ENCODE measurements around the gene CERCAM. TPM values are rescaled to one million over a fixed set of nuclear protein-coding genes. Genes with fewer than 3 reads are reported as not detected.
"Not testable (repeated sequence)": the region's sequence is repeated elsewhere in the genome, so short reads cannot be mapped to it uniquely, and the experiment has no call there.

The CERCAM gene
- total RNA-seq, 1 donor from 2014 or later: 43.6 TPM

DNA sequence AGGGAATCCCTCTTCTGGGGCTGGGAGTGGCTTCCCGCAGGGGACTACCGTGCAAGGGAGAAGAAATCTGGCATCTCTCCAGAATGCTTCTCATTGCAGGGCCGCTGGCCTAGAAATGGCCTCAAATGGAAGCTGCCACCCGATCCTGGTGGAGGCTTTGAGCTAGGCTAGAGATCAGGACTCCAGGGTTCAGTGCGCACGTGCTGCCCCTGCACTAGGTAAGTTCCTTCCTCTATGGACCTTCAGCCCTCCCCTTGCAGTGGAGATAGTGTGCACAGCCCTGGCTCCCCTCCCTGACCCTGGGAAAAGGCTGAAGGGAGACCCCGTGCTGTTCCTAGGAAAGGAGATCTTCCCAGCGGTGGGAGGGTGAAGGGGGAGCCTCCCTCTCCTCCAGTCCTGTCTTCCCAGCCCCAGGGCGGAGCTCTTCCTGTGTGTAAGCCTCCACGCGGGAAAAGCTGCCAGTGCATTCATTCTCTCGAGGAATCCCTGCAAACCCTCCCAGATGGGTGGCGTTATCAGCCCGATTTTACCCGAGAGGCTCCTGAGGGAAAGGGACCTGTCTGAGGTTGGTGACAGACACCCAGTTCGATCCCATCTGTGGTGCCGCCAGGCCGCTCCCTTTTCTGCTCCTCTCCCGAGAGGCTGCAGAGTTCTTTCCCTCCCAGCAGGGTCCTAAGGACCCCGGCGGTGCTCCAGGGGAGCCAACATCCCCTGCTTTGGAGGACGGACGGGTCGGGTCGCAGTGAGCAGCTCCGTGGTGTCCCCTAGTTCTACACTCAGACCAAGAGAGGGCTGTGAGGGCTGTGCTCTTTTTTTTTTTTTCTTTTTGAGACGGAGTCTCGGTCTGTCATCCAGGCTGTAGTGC is 1.4 kb upstream of the CERCAM start:
- DNase-seq (ENCODE audit: low read depth): peak; percentile 37

DNA sequence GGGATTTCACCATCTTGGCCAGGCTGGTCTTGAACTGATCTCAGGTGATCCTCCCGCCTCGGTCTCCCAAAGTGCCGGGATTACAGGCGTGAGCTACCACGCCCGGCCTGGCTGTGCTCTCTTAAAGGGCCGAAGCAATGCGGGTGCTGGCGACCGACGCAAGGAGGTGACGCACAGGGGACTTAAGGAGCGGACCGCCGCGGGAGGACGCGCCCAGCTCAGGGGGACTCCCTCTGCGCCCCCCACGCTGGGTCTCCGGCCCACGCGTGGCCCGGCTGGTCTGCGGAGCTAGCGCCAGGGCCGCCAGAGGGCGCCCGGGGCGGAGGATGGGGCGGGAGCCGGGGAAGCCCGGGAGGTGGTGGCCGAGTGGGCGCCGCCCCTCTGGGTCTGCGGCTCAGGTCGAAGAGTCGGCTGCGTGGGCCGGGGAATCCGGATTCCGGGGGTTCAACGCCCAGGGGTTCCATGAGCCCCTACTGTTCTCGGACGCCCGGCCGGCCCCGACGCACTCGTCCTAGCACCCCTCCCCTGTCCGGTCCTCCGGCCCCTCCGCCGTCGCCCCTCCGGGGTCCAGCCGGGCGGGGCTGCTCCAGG is 502 bp upstream of the CERCAM start:
- peak; percentile 76 for DNase-seq (ENCODE audit: low read depth)

DNA sequence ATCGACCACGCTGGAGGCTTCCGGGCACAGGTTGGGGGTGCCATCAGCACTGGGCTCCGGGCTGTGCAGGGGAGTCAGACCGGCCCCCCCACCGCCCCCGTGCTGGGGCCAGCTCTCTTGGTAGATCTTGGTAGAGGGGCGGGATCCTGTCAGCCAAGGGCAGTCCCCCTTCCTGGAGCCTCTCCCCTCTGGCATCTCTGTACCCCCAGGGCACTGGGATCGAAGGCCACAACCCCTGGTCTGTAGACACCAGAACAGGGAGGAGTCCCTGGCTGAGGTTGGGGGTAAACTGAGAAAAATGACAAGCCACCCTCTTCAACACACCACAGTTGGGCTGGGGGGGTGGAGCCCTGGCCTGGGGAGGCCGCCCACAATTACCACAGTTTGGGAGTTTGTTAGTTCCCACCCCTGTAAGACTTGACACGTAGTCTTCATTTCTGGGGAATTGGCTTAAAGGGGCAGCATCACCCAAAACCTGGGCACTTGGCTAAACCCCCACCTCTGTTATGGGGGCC is 882 bp downstream of the CERCAM start:
- peak; percentile 29 for DNase-seq (ENCODE audit: low read depth)

DNA sequence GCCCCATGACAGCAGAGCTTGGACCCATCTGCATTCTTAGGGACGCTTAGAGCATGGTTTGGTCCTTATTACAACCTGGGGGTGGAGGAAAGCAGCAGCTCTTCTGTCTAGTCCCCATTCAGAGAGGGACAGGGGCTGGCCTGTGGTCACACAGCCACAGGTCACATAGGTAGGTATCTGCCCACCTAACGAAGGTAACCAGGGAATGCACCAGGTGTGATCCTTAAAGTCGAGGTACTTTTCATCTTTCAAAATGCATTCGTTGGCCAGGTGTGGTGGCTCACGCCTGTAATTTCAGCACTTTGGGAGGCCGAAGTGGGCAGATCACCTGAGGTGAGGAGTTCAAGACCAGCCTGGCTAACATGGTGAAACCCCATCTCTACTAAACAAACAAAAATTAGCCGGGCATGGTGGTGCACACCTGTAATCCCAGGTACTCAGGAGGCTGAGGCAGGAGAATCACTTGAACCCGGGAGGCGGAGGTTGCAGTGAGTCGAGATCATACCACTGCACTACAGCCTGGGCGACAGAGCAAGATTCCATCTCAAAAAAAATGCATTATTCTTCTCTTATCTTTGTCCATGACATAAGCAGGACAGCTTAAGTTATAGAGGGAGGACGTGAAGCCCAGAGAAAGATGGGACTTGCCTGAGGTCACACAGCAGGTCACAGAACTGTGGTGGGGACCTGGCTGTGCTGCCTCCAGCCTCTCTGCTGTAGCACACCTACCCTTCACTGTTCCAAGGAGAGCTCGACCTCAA is 1.5 kb downstream of the CERCAM start:
- not testable (repeated sequence) for DNase-seq (ENCODE audit: low read depth)

DNA sequence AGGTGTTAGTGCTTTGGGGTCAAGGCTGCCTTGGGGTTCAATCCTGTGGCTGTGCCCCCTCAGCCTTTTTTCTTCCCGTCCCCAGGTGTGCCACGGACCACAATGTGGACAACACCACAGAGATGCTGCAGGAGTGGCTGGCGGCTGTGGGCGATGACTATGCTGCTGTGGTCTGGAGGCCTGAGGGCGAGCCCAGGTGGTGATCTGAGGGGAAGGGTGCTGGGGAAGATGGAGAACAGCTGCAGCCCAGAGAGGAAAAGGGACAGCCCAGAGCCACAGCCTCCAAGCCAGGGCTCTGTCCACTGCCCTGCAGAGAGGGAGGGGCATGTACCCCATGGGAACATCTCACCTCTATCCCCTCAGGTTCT is 2.1 kb downstream of the CERCAM start:
- DNase-seq (ENCODE audit: low read depth): peak; percentile 76

DNA sequence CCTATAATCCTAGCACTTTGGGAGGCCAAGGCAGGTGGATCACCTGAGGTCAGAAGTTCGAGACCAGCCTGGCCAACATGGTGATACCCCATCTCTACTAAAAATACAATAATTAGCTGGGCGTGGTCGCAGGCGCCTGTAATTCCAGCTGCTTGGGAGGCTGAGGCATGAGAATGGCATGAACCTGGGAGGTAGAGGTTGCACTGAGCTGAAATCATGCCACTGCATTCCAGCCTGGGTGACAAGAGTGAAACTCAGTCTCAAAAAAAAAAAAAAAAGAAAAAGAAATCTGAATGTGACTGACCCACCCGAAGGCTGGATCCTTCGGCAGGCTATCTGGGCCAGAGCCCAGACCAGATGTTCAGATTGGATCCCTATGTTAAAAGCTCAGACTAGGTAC is 2.7 kb downstream of the CERCAM start:
- not testable (repeated sequence) for DNase-seq (ENCODE audit: low read depth)

DNA sequence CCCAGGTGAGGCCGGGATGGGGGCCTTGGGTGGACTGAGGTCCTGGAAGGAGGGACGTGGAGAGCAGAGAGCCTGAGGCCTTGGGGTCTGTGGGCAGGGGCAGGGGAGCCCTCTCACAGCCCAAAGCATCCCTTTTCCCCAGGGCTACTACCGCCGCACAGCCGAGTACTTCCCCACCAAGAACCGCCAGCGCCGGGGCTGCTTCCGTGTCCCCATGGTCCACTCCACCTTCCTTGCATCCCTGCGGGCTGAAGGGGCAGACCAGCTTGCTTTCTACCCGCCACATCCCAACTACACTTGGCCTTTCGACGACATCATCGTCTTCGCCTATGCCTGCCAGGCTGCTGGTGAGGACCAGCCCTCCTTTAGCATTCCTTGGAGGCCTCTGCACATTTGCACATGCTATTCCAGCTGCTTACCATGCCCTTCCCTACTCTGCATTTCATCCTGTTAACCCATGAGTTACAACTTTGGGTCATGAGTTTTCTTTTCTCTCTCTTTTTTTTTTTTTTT is 3.7 kb downstream of the CERCAM start:
- DNase-seq (ENCODE audit: low read depth): no peak

DNA sequence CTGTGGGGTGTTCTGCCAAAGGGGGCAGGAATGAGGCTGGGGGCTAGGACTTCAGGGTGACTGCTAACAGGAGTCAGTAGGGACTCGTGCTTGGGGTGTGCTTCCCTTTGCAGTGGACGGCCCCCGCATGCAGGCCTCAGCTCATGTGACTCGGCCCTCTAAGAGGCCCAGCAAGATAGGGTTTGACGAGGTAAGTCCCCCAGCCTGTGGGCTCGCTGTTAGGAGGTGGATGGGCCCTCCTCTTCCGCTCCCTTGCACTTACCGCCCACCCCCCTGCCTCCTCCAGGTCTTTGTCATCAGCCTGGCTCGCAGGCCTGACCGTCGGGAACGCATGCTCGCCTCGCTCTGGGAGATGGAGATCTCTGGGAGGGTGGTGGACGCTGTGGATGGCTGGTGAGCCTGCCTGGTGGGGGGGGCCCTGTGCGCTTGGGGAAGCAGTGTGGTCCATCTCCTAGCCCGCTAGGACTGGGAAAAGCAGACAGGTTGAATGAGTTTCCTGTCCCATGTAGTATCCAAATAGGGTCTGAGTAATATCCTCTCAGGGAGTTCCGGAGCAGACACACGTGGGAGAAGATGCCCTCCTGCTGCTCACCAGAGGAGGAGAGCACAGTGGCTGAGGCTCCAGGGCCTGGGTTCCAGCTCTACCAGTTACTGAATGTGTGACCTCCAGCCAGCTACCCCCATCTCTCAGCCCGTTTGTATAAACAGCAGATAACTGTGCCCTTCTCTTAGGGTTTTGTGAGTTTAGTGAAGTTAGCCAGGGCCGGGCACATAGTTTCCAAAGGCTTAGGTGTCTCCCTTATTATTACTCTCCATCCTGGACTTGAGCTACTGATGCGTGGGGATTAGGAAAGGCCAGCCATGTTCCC is 8.2 kb downstream of the CERCAM start:
- no peak for DNase-seq (ENCODE audit: low read depth)

DNA sequence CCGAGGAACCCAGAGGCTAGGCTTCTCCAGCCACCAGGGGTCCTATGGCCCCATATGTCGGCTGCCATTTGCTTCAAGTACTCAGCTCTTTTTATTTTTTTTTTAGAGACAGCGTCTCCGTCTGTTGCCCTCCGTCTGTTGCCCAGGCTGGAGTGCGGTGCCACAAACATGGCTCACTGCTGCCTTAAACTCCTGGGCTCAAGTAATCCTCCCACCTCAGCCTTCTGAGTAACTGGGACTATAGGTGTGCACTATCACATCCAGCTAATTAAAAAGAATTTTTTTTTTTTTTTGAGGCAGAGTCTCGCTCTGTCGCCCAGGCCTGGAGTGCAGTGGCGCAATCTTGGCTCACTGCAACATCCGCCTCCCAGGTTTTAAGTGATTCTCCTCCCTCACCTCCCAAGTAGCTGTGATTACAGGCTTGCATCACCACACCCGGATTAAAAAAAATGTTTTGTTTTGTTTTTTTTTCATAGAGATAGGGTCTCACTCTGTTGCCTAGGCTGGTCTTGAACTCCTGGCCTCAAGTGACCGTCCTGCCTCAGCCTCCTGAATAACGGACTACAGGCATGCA is 8.9 kb downstream of the CERCAM start:
- DNase-seq (ENCODE audit: low read depth): no peak

DNA sequence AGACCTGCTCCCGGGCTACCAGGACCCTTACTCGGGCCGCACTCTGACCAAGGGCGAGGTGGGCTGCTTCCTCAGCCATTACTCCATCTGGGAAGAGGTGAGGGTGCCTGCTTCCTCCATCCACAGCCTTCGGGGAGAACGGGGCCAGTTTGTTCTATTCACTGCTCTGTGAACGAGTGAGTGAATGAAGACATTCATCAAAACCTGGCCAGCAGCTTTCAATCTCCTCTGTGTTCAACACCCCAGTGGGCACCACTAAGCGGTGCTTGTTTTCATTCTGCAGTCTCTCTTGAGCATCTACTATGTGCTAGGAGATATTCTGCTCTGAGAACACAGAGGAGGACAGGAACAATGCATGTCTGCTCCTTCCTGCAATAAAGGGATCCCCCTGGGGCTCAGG is 10.6 kb downstream of the CERCAM start:
- no peak for DNase-seq (ENCODE audit: low read depth)

DNA sequence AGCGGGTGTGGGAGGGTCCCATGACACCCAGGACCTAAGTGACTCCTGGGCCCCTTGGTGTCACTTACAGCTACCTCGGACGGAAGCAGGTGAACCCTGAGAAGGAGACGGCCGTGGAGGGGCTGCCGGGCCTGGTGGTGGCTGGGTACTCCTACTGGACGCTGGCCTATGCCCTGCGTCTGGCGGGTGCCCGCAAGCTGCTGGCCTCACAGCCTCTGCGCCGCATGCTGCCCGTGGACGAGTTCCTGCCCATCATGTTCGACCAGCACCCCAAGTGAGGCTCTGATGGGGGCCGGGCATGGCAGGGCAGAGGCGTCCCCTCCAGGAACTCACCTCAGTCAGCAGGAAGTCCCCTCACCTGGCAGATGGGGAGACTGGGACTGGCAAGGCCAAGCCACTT is 13.7 kb downstream of the CERCAM start:
- no peak for DNase-seq (ENCODE audit: low read depth)

DNA sequence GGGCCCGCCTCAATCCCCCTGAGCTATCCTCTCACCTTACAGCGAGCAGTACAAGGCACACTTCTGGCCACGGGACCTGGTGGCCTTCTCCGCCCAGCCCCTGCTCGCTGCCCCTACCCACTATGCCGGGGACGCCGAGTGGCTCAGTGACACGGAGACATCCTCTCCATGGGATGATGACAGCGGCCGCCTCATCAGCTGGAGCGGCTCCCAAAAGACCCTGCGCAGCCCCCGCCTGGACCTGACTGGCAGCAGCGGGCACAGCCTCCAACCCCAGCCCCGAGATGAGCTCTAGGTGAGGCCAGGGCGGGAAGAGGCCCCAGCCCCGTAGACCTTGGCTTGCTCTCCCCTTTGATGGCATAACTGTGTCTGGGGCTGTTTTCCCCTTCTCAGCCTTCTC is 15.0 kb downstream of the CERCAM start:
- DNase-seq (ENCODE audit: low read depth): no peak

DNA sequence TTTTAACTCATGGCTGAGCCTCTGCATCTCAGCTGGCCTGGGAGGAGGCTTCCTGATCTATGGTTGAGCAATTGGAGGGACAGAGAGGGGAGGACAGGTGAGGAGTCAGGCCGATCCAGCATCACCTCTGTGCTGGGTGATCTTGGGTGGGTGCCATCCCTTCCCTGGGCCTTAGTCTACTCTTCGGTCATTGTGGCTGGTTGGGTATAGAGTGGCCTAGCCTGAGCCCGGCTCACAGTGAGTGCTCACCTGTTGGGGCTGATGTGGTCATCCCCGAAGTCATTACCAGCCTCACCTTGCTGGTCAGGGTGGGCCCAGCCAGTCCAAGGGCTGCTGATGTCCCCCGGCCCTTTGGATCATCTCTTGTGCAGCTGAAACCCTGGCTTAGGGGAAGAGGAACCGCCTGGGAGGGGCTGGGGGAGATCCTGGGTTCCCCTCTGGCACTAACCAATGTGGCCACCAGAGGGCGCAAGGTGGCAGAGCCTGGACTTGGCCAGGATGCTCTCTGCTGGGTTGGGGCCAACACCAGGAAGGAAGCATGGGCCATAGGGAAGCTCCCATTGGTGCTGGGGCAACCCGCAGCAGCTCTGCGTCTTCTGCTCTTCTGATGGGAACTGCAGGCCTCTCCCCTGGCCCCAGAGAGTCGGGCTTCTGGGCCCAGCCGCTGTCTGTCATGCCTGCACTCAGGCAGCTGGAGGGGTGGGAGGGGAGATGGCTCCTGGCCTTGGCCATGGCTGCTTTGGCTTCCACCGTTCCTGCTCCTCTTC is 17.9 kb downstream of the CERCAM start:
- DNase-seq (ENCODE audit: low read depth): peak; percentile 77

DNA sequence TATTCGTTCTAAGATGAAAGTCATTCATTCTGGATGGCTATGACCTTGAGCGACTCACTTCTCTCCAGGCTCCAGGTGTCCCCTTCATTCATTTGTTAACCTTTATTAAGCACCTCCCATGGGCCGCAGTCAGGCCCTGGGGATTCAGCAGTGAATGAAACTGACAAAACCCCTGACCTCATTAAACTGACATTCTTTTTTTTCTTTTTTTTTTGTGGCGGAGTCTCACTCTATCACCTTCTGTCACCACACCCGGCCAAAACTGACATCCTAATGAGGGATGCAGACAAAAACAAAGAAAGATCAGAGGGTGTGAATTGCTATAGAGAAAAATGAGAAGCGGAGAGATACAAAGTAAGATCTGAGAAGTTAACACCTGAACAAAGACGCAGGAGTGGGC is 18.6 kb downstream of the CERCAM start:
- DNase-seq (ENCODE audit: low read depth): no peak

DNA sequence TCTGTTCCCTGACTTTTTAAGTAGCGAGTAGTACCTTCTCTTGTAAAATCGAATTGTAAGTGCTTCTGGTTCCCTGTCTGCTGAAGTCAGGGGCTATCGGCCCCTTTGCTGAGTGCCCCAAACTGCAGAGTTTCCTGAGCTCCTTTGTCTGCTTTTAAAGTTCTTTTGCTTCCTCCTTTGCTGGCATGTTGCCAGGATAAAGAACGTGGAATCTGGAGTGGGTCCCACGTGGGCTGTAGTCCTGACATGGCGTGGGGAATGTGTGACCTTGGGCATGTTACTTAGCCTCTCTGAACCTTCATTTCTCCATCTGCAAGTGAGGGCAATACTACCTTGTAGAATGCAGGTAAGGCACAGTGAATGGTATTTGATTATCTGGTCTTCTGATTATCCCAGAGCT is 21.5 kb downstream of the CERCAM start:
- DNase-seq (ENCODE audit: low read depth): no peak

DNA sequence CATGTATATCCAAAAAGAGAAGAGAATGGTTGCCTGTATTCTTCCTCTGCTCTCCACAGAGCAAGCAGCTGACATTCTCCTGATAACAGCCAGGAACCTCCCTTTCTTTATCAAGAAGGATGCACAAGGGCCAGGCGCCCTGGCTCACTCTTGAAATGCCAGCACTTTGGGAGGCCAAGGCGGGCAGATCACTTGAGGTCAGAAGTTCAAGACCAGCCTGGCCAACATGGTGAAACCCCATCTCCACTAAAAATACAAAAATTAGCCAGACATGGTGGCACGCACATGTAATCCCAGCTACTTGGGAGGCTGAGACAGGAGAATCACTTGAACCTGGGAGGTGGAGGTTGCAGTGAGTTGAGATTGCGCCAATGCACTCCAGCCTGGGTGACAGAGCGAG is 25.8 kb downstream of the CERCAM start:
- DNase-seq (ENCODE audit: low read depth): not testable (repeated sequence)

DNA sequence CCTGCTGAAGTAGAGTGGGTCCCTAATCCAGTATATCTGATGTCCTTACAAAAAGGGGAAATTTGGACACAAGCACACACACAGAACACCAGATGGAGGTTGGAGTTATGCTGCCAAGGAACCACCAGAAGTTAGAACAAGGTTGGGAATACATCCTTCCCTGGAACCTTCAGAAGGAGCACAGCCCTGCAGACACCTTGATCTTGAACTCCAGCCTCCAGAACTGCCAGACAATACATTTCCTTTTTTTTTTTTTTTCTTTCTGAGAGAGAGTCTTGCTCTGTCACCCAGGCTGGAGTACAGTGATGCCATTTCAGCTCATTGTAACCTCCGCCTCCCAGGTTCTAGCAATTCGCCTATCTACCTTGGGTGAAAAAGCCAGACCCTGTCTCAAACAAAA is 28.1 kb downstream of the CERCAM start:
- DNase-seq (ENCODE audit: low read depth): no peak

DNA sequence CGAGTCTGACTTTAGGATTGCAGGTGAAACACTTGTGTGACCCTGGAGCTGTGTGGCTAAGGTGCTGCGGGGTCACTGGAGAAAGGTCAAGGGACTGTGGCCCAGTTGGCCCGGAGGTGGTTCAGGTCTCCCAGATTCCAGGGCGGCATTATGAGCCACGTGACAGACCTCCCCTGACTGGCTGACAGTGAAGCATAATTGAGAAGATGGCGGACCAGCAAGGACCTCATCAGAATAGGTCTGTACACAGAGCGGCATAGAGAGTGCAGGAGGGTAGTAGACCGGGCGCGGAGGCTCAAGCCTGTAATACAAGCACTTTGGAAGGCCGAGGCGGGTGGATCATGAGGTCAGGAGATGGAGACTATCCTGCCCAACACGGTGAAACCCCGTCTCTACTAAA is 34.3 kb downstream of the CERCAM start:
- DNase-seq (ENCODE audit: low read depth): no peak

DNA sequence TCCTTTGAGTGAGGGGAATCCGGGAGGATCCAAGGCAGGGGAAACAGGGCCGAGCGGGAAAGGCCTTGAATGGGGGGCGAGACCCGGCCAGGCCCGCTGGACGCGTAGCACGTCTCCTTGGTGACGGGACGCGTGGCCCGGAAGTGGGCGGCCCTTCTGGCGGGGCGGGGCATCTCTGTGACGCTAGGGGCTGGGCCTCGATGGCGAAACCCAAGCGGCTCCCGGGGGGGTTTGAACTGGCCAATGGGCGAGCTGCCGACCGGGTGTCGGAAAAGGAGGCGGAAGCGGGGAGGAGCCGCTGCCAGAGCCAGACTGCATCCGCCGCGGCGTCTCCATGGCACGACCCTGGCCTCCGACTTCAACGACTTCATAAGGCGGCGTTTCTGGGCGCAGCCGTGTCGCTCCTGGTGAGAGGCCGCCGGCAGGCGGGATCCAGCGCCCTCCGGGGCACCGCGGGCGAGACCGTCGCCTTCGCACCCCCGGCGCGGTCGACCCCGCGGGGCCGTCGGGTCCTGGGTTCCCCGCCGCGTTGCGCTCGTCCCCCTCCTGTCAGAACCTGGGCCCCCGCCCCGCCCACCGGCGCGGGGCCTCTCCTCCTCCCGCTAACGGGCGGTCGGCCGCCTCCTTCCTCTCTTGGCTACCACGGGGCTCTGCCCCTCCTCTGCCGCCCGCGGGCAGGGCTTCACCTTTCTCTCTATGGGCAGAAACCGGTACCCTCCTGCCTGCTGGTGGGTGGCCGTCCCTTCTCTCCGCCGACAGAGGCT is 35.4 kb downstream of the CERCAM start, which contains the start of gene ODF2:
ODF2 (plus strand) TSS at position 158 of the 764 bp plus-strand sequence; CDS start at position 244, 86 bp downstream.
- peak; percentile 96 for DNase-seq (ENCODE audit: low read depth)
